GM10266 (cell line): Measurements from ENCODE around the gene MPZL3.

Experiments used
- DNase-seq: peaks from one replicate; pipeline ENCODE4 v3.0.0; 2012; ENCODE audit errors: extremely low spot score
- CTCF ChIP-seq: IDR thresholded peaks from 2 replicates; pipeline ENCODE4 v1.5.1; 2012; ENCODE audit warnings: mild to moderate bottlenecking, low read depth; ENCODE audit not compliant: control insufficient read depth, insufficient read depth; ENCODE audit errors: missing control alignments

The MPZL3 gene

GRCh38 chr11:118277312-118277711, 25.1 kb upstream of the MPZL3 start:
- no peak for TF ChIP-seq CTCF
- DNase-seq: no peak

GRCh38 chr11:118276422-118276821, 24.3 kb upstream of the MPZL3 start:
- TF ChIP-seq CTCF: no peak
- no peak for DNase-seq

GRCh38 chr11:118275176-118275575, 23.0 kb upstream of the MPZL3 start:
- no peak for DNase-seq
- no peak for TF ChIP-seq CTCF

GRCh38 chr11:118274186-118274585, 22.0 kb upstream of the MPZL3 start:
- DNase-seq: no peak
- TF ChIP-seq CTCF: no peak

GRCh38 chr11:118272001-118272400, 19.8 kb upstream of the MPZL3 start:
- DNase-seq: no peak
- TF ChIP-seq CTCF: no peak

GRCh38 chr11:118267486-118267885, 15.3 kb upstream of the MPZL3 start:
- DNase-seq: no peak
- TF ChIP-seq CTCF: no peak

- DNase-seq: no peak
- no peak for TF ChIP-seq CTCF
Measured at GRCh38 chr11:118265954-118266353, 13.8 kb upstream of the MPZL3 start.
